RWPE1 (cell line): ENCODE data around the gene LAMB4.

Source experiments
- CTCF ChIA-PET: fragments of 350-600 bp; sonication (Branson Sonifier 250); formaldehyde crosslinking; extraction: SDS; loops from one replicate; lab custom pipeline; 2021; lab: Yijun Ruan, JAX
- POLR2A ChIA-PET: fragments of 400-600 bp; formaldehyde crosslinking; extraction: SDS; loops from one replicate; lab custom pipeline; 2020; ENCODE audit warnings: antibody characterized with exemption; ENCODE audit not compliant: low non-redundant PET; lab: Yijun Ruan, JAX
- DNase-seq: peaks from one replicate; pipeline ENCODE4 v3.0.0; 2012; ENCODE audit warnings: low spot score
- H3K27ac ChIP-seq: fragments of 450-650 bp; 2 replicates; pipeline ENCODE4 v1.5.1; 2017
- TF ChIP-seq, protein P1 (sequence below): fragments of 450-650 bp; conservative IDR thresholded peaks from 2 replicates; pipeline ENCODE4 v1.5.1; 2017; ENCODE audit warnings: low read depth, mild to moderate bottlenecking

The LAMB4 gene

DNA sequence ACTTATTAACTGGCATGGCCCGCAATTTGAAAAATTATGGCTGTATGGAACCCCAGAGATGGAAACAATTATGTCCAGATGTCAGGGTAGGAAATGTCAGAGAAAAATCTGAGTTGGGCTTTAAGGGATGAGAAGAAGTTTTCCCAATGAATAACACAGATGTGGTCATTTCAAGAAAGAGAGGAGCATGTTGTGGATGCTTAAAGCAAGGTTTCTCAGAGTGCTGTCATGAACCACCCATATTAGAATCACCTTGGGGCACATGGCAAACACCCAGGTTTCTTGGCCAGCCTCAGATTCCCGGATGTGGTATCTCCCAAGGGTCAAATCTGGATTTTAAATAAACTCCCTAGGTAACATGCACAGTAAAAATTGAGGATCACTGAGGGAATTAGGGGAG lies 43.6 kb downstream of the LAMB4 start:
- POLR2A ChIA-PET, result no interaction called here
- no peak overlapping the region for H3K27ac ChIP-seq
- TF ChIP-seq, protein P1, sequence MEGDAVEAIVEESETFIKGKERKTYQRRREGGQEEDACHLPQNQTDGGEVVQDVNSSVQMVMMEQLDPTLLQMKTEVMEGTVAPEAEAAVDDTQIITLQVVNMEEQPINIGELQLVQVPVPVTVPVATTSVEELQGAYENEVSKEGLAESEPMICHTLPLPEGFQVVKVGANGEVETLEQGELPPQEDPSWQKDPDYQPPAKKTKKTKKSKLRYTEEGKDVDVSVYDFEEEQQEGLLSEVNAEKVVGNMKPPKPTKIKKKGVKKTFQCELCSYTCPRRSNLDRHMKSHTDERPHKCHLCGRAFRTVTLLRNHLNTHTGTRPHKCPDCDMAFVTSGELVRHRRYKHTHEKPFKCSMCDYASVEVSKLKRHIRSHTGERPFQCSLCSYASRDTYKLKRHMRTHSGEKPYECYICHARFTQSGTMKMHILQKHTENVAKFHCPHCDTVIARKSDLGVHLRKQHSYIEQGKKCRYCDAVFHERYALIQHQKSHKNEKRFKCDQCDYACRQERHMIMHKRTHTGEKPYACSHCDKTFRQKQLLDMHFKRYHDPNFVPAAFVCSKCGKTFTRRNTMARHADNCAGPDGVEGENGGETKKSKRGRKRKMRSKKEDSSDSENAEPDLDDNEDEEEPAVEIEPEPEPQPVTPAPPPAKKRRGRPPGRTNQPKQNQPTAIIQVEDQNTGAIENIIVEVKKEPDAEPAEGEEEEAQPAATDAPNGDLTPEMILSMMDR, result no peak
- DNase-seq, result no peak
- CTCF ChIA-PET, result no interaction called here

DNA sequence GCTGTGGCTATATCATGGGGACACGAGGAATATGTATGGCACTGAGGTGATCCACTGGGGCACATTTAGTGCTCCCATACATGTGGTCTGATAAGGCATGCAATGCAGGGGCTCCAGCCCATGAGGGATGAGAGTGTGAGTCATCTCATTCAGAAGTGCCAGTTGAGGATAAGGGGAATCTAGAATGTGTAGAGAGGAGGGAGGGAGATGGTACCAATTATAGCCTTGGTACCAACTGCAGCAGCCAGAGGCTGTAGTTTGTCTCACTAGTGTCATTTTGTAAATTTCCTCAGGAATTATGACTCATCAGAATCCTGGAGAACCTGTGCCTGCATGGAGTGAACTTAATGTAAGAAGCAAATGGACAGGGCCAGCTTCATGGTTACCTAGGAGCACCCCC lies 46.2 kb downstream of the LAMB4 start:
- TF ChIP-seq, protein P1, result no peak
- DNase-seq, result no peak
- ChIA-PET CTCF (no interaction called here), POLR2A (no interaction called here)
- H3K27ac ChIP-seq, result no peak overlapping the region

DNA sequence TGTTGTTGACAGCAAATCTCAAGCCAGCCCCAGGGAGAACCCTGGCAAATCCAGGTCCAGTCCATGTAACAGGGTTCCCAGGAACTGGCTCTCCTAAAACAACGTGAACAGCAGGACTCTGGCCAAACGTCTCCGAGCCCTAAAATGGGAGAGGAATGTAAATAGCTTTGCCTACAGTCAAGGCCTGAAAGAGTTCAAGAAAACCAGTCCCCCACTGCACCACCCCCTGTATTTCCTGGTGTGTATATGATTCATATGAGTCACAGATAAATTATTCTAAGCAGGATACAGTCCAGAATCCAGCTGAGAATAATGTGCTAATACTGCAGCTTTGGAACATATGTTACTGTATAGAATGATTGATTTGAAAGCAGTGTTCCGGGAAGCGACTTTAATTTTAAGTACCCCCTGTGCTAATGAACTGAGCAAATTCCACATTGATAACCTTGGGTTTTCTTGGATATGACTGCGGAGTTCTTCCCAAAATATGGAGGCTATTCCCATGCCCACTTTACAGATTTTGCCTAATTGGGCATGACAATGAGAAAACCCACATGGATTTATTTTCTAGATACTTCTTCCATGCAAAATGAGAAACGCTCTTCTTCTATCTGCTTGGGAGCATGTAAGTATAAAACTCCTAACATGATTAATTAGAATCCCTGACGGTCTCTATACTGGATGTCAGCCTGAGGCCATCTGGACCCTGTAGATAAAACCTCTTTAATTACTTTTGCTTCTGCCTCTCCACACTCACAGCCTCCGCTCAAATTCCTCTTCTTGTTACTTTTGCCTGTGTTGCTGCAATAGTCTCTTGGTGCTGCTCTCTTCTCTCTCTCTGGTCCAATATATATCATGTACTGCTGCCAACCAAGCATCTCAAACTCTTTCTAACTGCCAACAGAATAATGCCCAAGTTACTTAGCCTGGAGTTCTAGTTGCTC lies 50.2 kb downstream of the LAMB4 start:
- CTCF ChIA-PET, result interaction anchor here (1.0 kb wide), 1 partner anchor 63 kb away, joined by 3 read pairs; no protein-coding TSS in a partner anchor
- POLR2A ChIA-PET, result no interaction called here
- TF ChIP-seq, protein P1, result no peak
- peak; percentile 71 for DNase-seq
- peak overlapping the region; percentile 37; the same call in 1 of the 2 replicates for H3K27ac ChIP-seq

DNA sequence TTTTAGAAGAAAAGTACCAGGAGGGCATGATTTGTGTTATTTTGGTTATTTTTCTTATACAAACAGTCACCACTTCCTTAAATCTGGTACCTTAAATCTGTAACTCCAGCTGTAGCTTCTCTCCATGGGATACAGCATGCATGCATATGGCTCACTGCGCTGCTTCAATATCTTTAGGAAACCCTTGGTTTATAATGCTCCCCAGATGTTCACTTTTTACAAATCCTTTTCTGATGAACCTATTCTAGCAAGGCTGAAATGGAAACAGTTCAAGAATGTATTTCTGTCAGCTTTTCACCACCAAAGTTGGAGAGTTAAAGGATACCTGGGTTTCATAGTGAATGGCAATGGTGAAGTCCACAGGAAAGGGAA lies 50.9 kb downstream of the LAMB4 start:
- ChIA-PET CTCF (interaction anchor here (1.0 kb wide), 1 partner anchor 62 kb away, joined by 3 read pairs; no protein-coding TSS in a partner anchor), POLR2A (no interaction called here)
- TF ChIP-seq, protein P1, result no peak
- H3K27ac ChIP-seq, result peak overlapping the region; percentile 37; the same call in 1 of the 2 replicates
- no peak for DNase-seq

DNA sequence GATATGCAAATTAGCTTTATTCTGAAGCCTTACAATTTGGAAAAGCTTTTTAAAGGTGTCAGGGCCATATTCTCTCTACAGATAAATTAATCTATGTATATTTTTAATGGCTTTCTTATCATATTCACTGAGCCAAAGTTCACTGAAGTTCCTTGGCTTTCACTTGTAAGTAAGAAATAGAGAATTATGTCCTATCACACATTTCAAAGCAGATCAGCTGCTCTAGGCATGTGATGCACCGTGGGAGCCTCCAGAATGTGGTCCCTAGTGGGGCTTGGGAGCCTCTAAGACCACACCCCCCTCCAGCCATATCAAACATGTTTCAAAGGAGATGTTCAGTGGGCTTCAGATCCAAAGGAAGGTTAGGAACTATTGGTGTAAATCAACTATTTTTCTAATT lies 51.5 kb downstream of the LAMB4 start:
- no peak overlapping the region for H3K27ac ChIP-seq
- POLR2A ChIA-PET, result no interaction called here
- no peak for DNase-seq
- CTCF ChIA-PET, result no interaction called here
- TF ChIP-seq, protein P1, result no peak

DNA sequence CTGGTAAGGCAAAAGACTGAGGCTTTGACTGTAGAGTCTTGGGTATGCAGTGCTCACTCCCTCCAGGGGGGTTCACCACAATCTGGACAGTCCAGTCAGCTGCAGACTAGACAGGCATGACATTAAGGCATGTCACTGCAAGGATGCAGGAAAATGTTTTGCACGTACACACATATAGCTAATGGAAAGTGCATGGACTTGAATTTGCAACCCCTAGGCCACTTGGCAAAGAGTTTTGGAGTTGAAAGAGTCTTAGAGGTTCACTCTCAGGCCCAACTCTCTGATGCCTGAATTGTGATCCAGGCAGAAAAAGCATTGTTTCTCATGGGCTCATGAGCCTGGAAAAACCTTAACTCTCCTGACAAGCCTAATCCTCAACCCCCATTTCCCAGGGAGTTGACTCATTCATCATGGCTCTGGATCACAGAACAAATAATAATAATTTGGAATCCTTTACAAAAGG lies 51.9 kb downstream of the LAMB4 start:
- no peak overlapping the region for H3K27ac ChIP-seq
- ChIA-PET CTCF (no interaction called here), POLR2A (no interaction called here)
- DNase-seq, result no peak
- TF ChIP-seq, protein P1, result no peak
